ENCODE results near the gene HELZ. TPM values are rescaled to one million over a fixed set of nuclear protein-coding genes. Genes with fewer than 3 reads are reported as not detected.

Gene HELZ
- total RNA-seq, 8 experiments from 2014 or later: 22.0 to 106 (median 27.4) TPM

DNA sequence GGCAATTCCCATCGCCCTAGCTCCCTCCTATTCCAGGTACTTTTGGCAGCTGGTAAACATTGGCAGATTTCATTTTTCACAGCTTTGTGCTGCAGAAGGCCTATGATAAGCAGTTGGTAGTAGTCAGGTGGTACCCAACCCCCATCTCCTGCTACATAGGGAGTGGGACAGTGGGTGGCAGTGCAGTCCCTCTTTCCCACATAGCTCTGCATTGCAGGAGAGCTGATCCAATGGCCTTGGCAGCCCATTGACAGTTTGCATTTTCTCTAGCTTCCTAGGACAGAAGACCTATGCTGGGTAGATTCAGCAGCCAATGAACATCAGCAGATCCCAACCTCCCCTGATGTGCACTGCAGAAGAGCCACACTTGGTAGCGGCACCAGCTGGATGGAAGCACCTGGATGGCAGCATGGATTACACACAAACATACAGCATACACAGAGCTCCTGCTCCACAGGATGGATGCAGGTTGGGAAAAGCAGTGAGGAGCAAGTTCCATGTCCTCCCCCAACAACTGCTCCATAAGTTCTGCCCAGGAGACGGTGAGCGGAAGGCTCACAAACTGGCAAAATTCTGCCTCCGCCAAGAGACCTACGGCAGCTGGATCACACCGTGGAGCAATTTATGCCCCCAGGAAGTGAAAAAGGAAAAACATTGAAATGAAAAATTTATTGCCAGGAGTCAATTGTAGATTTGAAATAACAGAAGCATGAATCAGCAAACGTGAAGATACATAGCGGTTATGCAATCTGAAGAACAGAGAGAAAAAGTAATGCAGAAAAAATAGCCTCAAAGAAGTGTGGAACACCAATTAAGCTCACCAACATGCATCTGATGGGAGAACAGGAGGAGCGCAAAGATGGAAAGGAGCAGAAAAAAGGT lies 105.0 kb downstream of the HELZ start:
- no peaks in the 10 kb centered on the region for H3K4me1 ChIP-seq (replicated peaks in 1 of 2)
- in situ Hi-C loops (cut with MboI; ENCODE audit: low pct_unique_long_range_greater_than_20kb in 2 of 9, low sequenced_read_pairs in 9 of 9, unreplicated experiment in 9 of 9): loop anchor here in 1 of 9 experiments (25.0 kb wide), 1 partner anchor 97 kb away; the partner anchor contains the start of gene HELZ
- 60 to 100% (median 89%) methylated on average over 1 to 10 of the region's 10 CpGs for WGBS, 10 experiments
- H3K4me3 ChIP-seq: no peak overlapping the region
- H3K27ac ChIP-seq: no peak overlapping the region
- peak in 1 of 8 experiments; percentile 65 for ATAC-seq (replicated peaks in 6 of 8)

GRCh38 chr17:67139289-67139688 lies 105.7 kb downstream of the HELZ start:
- in situ Hi-C loops (cut with MboI; ENCODE audit: low pct_unique_long_range_greater_than_20kb in 2 of 9, low sequenced_read_pairs in 9 of 9, unreplicated experiment in 9 of 9): loop anchor here in 1 of 9 experiments (25.0 kb wide), 1 partner anchor 98 kb away; the partner anchor contains the start of gene HELZ
- ATAC-seq (replicated peaks in 6 of 8): no peak
- 100% methylated on average over 1 of the region's 1 CpG; no CpG with 5 or more reads in 6 of the 10 experiments for WGBS, 10 experiments

GRCh38 chr17:67138392-67138791 lies 106.6 kb downstream of the HELZ start:
- no peak overlapping the region for H3K4me3 ChIP-seq
- ATAC-seq (replicated peaks in 6 of 8): no peak
- in situ Hi-C loops (cut with MboI; ENCODE audit: low pct_unique_long_range_greater_than_20kb in 2 of 9, low sequenced_read_pairs in 9 of 9, unreplicated experiment in 9 of 9): loop anchor here in 1 of 9 experiments (25.0 kb wide), 1 partner anchor 99 kb away; the partner anchor contains the start of gene HELZ
- H3K27ac ChIP-seq: no peak overlapping the region
- no peaks in the 10 kb centered on the region for H3K4me1 ChIP-seq (replicated peaks in 1 of 2)

More at GRCh38 chr17:67139289-67139688, 105.7 kb downstream of the HELZ start:
- Histone ChIP-seq H3K27ac (no peak overlapping the region), H3K4me3 (no peak overlapping the region), H3K4me1 (replicated peaks in 1 of 2) (no peaks in the 10 kb centered on the region)

- in situ Hi-C loops (cut with MboI; ENCODE audit: low pct_unique_long_range_greater_than_20kb in 2 of 9, low sequenced_read_pairs in 9 of 9, unreplicated experiment in 9 of 9): loop anchor here in 1 of 9 experiments (25.0 kb wide), 1 partner anchor 99 kb away; the partner anchor contains the start of gene HELZ
- no peak for ATAC-seq (replicated peaks in 6 of 8)
- WGBS, 10 experiments: 52 to 100% (median 85%) methylated on average over 1 to 5 of the region's 5 CpGs; no CpG with 5 or more reads in 1 of the 10 experiments
- H3K27ac ChIP-seq: no peak overlapping the region
- no peak overlapping the region for H3K4me3 ChIP-seq
- no peaks in the 10 kb centered on the region for H3K4me1 ChIP-seq (replicated peaks in 1 of 2)
These were observed 107.1 kb downstream of the HELZ start for GRCh38 chr17:67137860-67138259.

GRCh38 chr17:67137026-67137370 lies 108.0 kb downstream of the HELZ start:
- H3K4me3 ChIP-seq: no peak overlapping the region
- no peak overlapping the region for H3K27ac ChIP-seq
- WGBS, 10 experiments: 56 to 100% (median 100%) methylated on average over 1 to 3 of the region's 3 CpGs; no CpG with 5 or more reads in 1 of the 10 experiments
- in situ Hi-C loops (cut with MboI; ENCODE audit: low pct_unique_long_range_greater_than_20kb in 2 of 9, low sequenced_read_pairs in 9 of 9, unreplicated experiment in 9 of 9): loop anchor here in 1 of 9 experiments (25.0 kb wide), 1 partner anchor 100 kb away; the partner anchor contains the start of gene HELZ
- no peaks in the 10 kb centered on the region for H3K4me1 ChIP-seq (replicated peaks in 1 of 2)
- peak in 2 of 8 experiments; percentile 4 to 24 for ATAC-seq (replicated peaks in 6 of 8)

GRCh38 chr17:67136191-67137025 lies 108.6 kb downstream of the HELZ start:
- Histone ChIP-seq H3K27ac (no peak overlapping the region), H3K4me3 (no peak overlapping the region), H3K4me1 (replicated peaks in 1 of 2) (no peaks in the 10 kb centered on the region)
- peak in 3 of 8 experiments; percentile 29 to 70 (median 56) for ATAC-seq (replicated peaks in 6 of 8)
- in situ Hi-C loops (cut with MboI; ENCODE audit: low pct_unique_long_range_greater_than_20kb in 2 of 9, low sequenced_read_pairs in 9 of 9, unreplicated experiment in 9 of 9): loop anchor here in 1 of 9 experiments (25.0 kb wide), 1 partner anchor 101 kb away; the partner anchor contains the start of gene HELZ
- WGBS, 10 experiments: 18 to 98% (median 82%) methylated on average over 2 to 5 of the region's 5 CpGs

- H3K4me1 ChIP-seq (replicated peaks in 1 of 2): no peaks in the 10 kb centered on the region
- H3K27ac ChIP-seq: no peak overlapping the region
- no peak for ATAC-seq (replicated peaks in 6 of 8)
- in situ Hi-C loops (cut with MboI; ENCODE audit: low pct_unique_long_range_greater_than_20kb in 2 of 9, low sequenced_read_pairs in 9 of 9, unreplicated experiment in 9 of 9): loop anchor here in 1 of 9 experiments (25.0 kb wide), 1 partner anchor 104 kb away; the partner anchor contains the start of gene HELZ
- H3K4me3 ChIP-seq: no peak overlapping the region
These were observed 111.8 kb downstream of the HELZ start for GRCh38 chr17:67133161-67133560.

GRCh38 chr17:67132366-67132765 lies 112.6 kb downstream of the HELZ start:
- in situ Hi-C loops (cut with MboI; ENCODE audit: low pct_unique_long_range_greater_than_20kb in 2 of 9, low sequenced_read_pairs in 9 of 9, unreplicated experiment in 9 of 9): loop anchor here in 1 of 9 experiments (25.0 kb wide), 1 partner anchor 105 kb away; the partner anchor contains the start of gene HELZ
- peak in 3 of 8 experiments; percentile 58 to 80 (median 73) for ATAC-seq (replicated peaks in 6 of 8)
- WGBS, 10 experiments: 0 to 100% (median 93%) methylated on average over 1 of the region's 1 CpG; no CpG with 5 or more reads in 2 of the 10 experiments
- Histone ChIP-seq H3K4me3 (no peak overlapping the region), H3K27ac (no peak overlapping the region), H3K4me1 (replicated peaks in 1 of 2) (no peaks in the 10 kb centered on the region)

- no peaks in the 10 kb centered on the region for H3K4me1 ChIP-seq (replicated peaks in 1 of 2)
- no peak for ATAC-seq (replicated peaks in 6 of 8)
- in situ Hi-C loops (cut with MboI; ENCODE audit: low pct_unique_long_range_greater_than_20kb in 2 of 9, low sequenced_read_pairs in 9 of 9, unreplicated experiment in 9 of 9): loop anchor here in 1 of 9 experiments (25.0 kb wide), 1 partner anchor 107 kb away; the partner anchor contains the start of gene HELZ
- H3K27ac ChIP-seq: no peak overlapping the region
- 60 to 100% (median 100%) methylated on average over 1 to 4 of the region's 4 CpGs for WGBS, 10 experiments
- no peak overlapping the region for H3K4me3 ChIP-seq
These were observed 114.2 kb downstream of the HELZ start for GRCh38 chr17:67130768-67131167.

DNA sequence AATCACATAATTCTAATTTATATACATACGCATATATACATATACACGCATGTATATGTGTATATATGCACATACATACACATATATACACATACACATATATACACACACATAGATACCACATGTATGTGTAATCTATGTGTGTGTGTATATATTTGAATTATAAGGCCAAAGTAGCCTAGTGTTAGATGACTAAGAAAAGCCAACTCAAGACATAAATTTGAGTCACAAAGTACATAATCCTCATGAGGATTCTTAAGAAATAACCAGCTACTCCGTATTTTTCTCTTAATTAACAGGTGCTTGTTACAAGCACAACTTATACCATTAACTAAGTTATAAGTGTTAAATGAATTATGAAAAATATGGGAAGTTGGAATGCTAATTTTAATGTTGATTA lies 115.7 kb downstream of the HELZ start:
- WGBS, 10 experiments: 38 to 100% (median 84%) methylated on average over 1 to 3 of the region's 3 CpGs; no CpG with 5 or more reads in 1 of the 10 experiments
- in situ Hi-C loops (cut with MboI; ENCODE audit: low pct_unique_long_range_greater_than_20kb in 2 of 9, low sequenced_read_pairs in 9 of 9, unreplicated experiment in 9 of 9): loop anchor here in 1 of 9 experiments (25.0 kb wide), 1 partner anchor 108 kb away; the partner anchor contains the start of gene HELZ

GRCh38 chr17:67128700-67129099 lies 116.3 kb downstream of the HELZ start:
- 62 to 100% (median 90%) methylated on average over 1 to 3 of the region's 3 CpGs; no CpG with 5 or more reads in 1 of the 10 experiments for WGBS, 10 experiments
- Histone ChIP-seq H3K4me3 (no peak overlapping the region), H3K4me1 (replicated peaks in 1 of 2) (no peaks in the 10 kb centered on the region), H3K27ac (no peak overlapping the region)
- in situ Hi-C loops (cut with MboI; ENCODE audit: low pct_unique_long_range_greater_than_20kb in 2 of 9, low sequenced_read_pairs in 9 of 9, unreplicated experiment in 9 of 9): loop anchor here in 1 of 9 experiments (25.0 kb wide), 1 partner anchor 109 kb away; the partner anchor contains the start of gene HELZ
- ATAC-seq (replicated peaks in 6 of 8): no peak

More for the DNA sequence above, 115.7 kb downstream of the HELZ start:
- Histone ChIP-seq H3K4me3 (no peak overlapping the region), H3K27ac (no peak overlapping the region), H3K4me1 (replicated peaks in 1 of 2) (no peaks in the 10 kb centered on the region)
- peak in 1 of 8 experiments; percentile 5 for ATAC-seq (replicated peaks in 6 of 8)

DNA sequence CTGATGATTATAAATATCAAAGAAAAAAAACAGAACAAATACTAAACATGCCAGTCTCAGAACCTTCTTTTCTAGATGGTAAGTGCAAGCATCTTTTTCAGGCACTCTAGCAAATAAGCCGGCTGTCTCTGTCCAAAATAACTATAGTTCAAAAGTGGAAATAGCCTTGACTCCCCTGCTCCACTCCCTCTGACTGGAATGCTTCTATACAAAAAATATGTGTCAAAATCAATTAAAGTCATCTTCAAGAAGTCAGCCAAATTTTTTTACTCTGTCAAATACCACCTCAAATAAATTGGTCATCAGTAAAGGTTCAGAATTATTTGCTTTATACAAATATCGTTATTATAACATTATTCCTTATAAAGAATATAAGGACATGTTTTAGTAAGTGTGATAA lies 117.1 kb downstream of the HELZ start:
- in situ Hi-C loops (cut with MboI; ENCODE audit: low pct_unique_long_range_greater_than_20kb in 2 of 9, low sequenced_read_pairs in 9 of 9, unreplicated experiment in 9 of 9): loop anchor here in 1 of 9 experiments (25.0 kb wide), 1 partner anchor 109 kb away; the partner anchor contains the start of gene HELZ
- H3K4me3 ChIP-seq: no peak overlapping the region
- 78 to 100% (median 94%) methylated on average over 1 to 2 of the region's 2 CpGs; no CpG with 5 or more reads in 1 of the 10 experiments for WGBS, 10 experiments
- no peak overlapping the region for H3K27ac ChIP-seq
- no peaks in the 10 kb centered on the region for H3K4me1 ChIP-seq (replicated peaks in 1 of 2)
- ATAC-seq (replicated peaks in 6 of 8): no peak

All from motor neuron (in vitro differentiated cells).